HK-2 (cell line): ENCODE results near the gene NEDD4L.
A peak's percentile ranks its signal among the peaks of the same experiment; 100 is the strongest.

ENCODE experiments used
- DNase-seq: peaks from one replicate; pipeline ENCODE4 v3.0.0-alpha.2; 2018; ENCODE audit not compliant: unreplicated experiment

NEDD4L gene

DNA sequence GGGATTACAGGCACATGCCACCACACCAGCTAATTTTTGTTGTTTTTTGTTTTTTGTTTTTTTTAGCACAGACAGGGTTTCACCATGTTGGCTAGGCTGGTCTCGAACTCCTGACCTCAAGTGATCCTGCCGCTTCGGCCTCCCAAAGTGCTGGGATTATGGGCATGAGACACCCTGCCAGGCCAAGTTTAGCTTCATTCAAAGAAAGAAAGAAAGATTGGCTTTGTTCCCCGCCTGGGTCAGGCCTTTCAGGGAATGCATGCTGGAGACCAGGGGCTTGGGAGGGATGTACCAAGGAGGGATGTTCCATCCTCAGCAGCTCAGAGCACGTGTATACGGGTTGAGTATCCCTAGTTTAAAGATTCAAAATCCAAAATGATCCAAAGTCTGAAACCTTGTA lies 301.8 kb downstream of the NEDD4L start:
- no peak for DNase-seq

DNA sequence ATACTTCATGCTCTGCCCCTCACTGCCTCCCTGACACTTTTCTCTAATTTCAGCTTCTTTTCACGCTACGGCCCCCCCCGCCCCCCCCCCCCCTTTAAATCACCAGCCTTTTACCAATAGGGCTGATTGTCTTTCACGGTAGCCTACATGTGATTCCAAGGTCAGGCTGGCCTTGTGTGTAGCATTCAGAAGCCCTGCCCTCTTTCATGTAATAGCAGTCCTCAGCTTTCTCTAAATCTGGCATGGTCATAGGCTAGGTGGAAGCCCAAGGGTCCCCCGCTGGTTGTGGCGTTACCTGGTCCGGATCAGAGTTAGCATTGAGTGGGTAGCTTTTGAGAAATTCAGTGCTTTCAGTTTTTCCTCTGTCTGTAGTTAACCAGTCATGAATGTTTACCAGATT lies 303.1 kb downstream of the NEDD4L start:
- no peak for DNase-seq

DNA sequence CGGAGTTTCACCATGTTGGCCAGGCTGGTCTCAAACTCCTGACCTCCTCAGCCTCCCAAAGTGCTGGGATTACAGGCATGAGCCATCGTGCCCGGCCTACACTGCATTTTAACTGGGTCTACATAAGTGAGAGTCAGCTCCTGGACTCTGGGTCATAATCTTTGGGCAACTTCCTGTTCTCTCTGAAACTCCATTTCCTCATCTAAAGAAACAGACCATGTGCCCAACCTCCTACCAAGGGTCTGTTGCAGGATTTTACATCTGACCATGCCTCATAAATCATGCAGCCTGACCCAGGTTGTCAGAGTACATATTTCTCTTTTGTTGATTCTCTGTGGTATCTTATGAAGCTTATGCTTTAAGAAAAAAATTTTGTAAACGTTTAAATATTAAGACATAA lies 304.5 kb downstream of the NEDD4L start:
- DNase-seq, result no peak

DNA sequence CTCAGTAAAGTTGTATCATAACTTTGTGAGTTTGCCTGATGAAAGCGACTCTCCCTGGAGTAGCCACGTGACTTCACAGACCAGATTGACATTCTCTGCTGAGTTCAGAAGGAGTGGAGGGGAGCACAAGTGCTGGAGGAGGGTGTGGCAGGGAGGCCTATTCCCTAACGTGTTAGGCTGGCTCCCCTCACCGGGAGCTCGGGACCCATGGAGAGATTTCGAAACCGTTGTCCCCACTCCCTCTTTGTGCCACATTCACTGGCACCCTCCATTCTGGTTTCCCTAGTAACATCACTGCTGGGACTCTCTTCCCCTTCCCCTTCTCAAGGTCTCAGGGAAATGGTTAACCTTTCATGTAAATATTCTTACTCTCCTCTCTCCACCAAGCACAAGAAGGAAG lies 304.9 kb downstream of the NEDD4L start:
- DNase-seq, result no peak

DNA sequence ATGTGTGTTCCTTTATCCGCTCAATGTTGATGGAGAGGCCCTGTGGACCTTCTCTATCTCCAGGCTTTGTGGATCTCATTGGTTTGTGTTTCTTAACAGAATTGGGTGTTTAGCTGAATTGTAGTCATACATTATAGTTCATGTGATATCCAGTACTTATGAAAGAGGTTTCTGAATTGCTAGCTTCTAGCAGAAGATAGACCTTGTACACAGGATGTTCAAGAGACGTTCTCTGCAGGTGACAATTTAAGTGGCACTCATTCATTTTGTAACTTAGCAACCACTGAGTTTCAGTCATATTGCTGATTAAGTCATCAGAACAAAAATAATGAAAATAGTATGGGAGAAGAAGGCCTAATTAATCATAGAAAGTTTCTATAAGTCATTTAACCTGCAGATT lies 305.6 kb downstream of the NEDD4L start:
- no peak for DNase-seq

DNA sequence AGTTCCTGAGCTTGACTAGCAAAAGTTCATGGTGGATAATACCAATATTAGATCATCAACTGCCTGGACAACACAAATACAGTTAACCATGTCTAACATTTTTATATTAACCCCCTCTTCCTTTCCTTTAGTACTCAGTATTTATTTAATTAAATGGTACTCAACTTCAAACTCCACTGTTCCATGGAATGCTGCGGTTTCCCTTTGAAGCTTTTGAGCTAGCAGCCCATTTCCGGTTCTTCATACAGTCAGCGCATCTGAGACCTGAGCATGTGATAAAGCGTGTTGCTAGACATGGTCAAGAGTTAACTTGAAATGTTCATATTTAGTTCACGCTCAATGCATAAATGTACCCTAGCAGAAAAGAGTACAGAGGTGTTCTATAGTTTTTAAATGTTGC lies 306.5 kb downstream of the NEDD4L start:
- DNase-seq, result no peak

DNA sequence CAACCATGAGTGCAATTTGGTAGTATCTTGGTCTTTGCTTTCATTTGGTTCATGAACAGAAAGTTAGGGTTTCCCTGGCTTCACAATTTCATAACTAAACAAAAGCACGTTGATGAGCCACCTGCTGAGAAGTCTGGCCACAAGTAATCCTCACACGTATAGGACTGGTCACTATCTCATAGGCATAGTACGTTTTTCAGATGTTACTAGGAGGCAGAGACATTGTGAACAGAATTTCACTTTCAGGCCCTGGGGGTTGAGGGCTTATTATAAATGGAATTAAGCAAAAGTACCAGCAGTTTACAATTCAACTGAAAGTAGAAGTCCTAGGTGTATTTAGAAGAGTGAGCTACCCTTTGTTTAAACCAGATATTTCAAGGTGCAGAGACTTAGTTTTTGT lies 307.8 kb downstream of the NEDD4L start:
- DNase-seq, result no peak

DNA sequence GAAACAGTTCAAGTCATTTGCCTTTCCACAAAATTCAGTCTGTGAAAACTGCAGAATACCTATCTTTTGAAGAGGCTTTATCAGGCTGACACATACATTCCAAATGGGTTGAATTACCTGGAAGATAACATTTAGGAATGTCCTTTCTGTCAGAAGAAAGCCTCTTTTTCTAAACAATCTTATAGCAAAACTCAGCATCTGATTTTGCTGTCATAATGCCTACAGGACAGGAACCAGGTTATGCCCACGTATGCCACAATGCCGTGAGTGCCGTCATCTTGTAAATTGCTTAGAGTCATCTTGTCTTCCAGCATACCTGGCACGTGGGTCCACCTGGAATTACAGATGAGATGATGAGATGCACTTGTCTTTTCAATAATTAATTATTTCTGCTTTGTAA lies 309.6 kb downstream of the NEDD4L start:
- DNase-seq, result no peak

DNA sequence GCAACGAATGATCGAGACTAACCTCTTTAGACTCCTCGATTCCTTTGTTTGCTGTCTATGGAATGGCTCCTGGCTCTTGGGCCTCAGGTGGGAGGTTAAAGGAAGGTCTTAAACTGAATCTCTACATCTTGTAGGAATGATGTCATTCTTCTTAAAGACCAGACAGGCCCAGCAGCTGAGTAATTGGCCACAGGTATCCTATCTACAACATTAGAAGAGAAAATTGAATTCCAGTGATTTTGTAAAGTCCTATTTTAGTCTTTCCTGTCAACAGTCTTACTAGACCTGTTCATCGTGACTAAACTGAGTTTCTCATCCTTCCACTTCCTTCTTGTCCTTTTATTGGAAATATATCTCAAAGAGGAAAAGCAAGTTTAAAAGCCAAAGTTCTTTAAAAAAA lies 310.0 kb downstream of the NEDD4L start:
- DNase-seq, result no peak

DNA sequence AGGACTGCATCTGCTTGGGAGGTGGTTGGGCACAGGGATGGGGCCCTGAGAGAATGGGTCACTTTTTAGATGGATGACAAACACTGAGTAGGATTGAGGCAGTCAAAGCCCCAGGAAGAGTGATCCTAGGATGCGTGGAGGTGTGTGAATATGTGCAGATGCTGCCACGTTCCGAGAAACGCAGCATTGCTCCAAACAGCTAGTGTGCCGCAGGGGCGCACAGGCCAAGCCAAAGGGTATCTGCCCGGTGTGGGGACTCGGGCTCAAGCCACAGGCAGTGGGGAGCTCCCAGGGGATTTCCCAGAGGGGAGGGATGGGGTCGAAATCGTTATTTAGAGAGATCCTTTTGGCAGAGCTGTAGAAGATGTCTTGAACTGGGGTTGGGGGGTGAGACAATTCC lies 310.8 kb downstream of the NEDD4L start:
- DNase-seq, result no peak

DNA sequence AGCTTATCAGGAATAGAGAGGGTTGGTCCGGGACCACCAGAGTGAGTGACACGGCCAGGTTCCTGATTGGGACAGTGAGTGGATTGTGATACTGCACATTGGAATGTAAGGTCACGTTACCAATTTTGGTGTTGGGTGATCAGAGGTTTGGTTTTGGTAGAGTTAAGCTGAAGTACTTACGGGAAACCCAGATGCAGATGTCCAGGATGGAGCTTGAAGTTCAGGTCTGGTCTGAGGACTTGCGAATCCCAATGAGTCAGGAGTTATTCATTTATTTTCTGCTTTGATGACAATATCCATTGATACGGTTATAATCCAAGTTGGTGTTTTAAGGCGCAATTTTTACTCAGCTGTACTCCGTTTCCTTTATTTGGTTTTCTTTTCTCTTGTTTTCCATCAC lies 311.2 kb downstream of the NEDD4L start:
- no peak for DNase-seq

DNA sequence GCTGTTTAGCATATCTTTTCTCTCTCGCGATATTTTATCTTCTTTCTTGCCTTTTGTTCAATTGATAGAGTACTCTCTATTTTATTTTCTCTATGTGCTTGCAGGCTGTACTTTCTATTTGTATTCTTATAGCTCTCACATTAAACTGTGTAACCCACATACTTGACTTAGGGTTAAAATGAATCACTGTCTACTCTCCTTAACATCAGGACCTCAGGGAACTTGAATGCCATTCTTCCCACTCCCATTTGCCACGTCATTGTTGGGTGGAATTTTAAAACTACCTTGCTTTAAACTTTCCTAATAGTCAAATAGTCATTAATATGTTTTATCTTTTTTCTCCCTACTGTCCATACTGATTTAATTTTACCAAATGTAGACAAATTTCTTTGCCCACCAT lies 315.2 kb downstream of the NEDD4L start:
- no peak for DNase-seq

DNA sequence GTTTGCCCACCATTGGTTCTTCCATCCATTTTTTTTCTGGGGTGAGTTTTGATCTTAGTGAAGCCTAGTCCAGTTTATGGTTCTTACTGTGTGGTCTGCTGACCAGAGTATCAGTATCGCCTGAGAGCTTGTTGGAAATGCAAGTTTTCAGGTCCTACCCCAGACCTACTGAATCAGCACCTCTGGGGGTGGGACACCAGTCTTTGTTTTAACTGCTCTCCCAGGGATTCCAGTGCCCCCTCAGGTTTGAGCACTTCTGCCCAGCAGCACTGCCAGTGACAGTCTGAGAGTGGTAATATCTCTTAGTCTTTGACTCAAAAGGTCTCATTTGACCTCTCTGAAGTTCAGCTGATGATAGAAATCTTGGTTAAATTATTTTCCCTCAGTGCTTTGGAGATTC lies 315.6 kb downstream of the NEDD4L start:
- DNase-seq, result no peak

DNA sequence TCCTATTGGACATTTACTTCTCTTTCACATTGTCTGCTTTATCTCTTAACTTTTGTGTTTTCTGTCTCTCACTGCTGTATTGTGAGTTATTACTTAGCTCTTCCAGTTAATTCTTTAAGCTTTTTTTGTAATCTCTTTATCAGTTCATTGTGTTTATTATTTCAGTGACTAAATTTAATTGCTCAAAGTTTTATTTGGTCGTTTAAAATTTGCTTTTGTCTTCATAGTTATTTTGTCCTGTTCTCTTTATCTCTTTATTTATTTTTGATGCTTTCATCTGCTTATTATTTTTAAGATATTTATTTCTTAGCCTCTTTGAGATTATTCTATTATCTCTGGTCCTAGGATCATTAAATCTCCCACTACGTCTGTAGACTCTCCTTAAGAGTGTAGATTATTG lies 316.3 kb downstream of the NEDD4L start:
- DNase-seq, result no peak

DNA sequence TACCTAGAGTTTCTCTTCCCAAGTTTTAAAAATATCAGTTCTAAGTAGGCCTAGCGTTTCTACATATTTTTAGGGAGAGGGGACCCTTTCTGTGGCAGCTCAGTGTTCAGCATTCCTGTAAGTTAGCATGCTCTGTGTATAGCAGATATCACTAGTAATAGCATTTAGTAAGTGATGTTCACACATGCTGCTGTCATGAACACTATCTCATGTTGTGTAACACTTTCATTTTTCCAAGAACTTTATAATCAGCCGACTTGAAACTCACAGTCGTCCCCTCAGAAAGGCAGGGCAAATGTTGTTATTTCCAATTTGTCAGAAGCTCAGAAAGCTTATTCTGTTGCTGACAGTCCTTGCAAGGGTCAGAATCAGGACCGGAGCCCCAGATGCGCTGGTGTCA lies 317.2 kb downstream of the NEDD4L start:
- DNase-seq, result no peak

DNA sequence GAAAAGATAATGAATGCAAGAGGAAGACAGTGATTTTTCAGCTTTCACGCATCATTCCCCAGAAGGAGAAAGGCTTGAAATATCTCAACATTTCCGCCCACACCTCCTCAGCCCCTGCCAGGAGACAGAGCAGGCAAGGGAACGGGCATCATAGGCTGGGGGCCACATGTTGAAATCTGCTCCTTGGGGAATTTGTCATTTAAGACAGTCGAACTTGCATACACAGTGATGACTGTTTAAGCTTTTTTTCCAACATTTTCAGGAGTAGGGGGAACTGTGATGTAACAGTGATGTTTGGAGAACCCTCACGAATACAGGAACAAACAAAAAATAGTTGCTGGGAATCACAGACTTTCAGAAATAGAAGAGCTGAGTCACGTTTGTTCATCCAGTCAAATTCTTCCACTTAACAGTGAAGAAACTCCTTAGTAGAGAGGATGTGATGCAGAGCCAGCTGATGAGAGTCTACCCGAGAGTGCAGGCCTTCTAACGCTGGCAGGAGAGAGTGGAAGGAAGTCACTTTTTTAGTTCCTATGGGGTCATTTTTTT lies 318.1 kb downstream of the NEDD4L start:
- peak; percentile 19 for DNase-seq

DNA sequence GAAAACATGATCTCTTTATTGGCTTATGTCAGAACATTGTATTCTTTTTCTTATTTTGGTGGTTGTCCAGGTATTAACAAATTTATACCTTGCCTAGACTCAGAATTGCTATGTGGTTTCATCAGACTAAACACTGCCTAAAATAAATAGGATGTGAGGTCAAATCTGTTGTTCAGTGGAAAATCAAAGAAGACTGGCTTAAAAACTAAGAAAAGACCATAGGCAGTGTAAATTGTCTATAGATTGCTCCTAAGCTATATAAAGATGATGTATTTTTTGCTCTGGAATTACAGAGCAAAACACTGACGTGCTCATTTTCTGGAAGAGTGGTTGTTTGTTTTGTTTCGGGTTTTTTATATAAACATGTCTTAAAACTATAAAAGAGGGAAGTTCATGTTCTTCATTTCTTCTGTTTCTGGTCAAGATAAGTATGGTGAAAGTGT lies 318.8 kb downstream of the NEDD4L start:
- DNase-seq, result no peak

DNA sequence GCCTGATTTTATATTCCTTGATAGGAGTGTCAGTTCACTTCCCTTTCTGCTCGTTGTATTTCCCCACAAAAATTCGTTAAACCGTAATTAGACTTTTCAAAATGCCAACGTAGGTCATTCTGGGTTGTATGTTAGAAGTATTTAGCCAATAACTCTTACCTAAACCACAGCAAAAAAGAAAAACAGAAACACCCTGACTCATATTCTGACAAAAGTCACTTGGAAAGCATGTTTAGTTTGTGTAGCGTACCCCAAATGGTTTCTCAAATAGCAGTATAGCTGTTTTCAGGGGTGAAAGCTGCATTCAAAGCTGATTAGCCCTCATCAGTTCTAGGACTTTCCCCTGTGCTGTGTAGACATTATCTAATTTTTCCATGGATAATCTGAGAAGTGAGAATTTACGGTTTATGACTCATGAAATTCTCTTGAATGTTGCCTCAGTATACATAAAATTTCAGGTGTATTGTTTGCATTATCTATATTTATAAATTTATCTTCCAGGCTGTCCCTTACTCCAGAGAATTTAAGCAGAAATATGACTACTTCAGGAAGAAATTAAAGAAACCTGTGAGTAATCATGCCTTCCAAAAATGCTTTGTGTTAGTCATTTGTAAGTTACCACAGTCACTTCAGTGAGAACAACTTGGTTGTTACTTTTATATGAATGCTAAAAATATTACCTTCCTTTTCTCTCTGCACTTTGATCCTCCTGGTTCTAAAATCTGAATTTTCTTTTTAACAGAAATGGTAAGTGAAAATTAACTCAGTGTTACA lies 319.9 kb downstream of the NEDD4L start:
- no peak for DNase-seq

DNA sequence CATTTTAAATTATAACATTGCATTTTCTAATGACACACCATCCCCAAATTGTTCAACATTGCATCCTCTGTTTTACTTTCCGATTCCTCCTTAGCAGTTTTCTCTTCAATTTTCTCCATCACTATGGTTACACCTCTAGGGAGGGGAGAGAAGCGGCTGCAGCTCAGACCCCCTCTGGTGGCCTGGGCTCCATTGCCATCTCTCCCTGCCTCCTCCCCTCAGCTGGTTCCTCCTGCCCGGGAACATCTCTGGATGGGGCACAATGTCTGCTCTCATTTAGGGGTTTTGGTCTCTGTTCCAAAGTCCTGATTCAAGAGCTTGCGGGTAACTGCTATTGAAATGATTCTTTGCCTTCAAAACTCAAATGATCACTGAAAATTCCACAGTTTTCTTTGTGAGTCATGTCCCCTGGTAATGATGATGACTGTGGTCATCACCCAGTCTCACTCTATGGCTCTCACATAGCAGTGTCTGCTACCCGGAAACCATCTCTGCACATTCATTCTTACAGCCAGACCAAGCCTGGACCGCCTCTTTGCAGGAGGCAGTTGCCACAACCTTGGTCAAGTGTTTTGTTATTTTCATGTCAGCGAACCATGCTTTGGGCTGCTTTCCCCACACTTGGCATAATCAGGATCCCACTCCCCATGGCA lies 321.0 kb downstream of the NEDD4L start:
- no peak for DNase-seq

DNA sequence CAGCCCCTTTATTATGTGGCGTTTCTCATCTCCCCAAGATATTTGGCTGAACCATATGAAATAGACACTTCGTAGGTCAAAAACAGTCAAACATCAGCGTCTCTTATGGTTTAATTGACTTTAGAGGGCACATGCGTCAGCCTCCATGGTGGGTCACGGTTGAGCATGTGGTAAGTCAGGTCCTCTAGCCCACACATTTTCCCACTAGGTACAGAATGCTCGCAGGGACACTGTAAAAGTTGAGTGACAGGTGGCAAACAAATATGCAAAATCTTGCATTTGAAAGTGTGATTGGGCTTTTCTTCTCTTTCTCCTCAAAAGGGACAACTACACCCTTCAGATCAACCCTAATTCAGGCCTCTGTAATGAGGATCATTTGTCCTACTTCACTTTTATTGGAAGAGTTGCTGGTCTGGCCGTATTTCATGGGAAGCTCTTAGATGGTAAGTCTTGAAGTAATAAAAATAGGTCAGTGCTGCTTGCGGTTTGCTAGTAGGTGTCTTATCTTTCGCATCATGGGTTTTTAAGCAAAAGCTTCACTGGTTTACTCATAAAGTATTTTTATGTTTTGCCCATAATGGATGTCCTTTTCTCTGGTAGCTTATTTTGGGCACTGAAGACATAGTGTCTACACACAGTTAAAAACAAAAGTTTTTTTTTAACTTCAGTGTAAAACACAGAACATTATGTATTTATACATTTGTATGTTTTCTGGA lies 323.6 kb downstream of the NEDD4L start:
- no peak for DNase-seq

DNA sequence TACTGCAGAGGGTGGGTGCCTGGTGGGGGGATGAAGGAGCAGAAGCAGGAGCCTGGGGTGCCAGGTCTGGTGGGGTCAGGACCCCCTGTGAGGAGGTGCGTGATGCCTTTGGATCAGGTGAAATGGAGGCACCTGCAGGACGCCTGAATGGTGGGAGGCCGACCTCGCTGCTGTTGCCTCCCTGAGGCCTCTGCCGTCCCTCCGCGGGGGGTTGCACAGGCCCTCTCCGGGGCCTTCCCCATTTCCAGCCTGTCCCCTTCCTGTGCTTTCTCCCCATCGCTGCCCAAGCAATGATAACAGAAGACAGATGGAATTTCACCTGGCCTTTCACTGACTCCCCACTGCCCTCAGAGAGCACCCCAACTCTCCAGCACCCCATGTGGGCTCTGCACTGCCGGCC lies 325.6 kb downstream of the NEDD4L start:
- DNase-seq, result no peak

DNA sequence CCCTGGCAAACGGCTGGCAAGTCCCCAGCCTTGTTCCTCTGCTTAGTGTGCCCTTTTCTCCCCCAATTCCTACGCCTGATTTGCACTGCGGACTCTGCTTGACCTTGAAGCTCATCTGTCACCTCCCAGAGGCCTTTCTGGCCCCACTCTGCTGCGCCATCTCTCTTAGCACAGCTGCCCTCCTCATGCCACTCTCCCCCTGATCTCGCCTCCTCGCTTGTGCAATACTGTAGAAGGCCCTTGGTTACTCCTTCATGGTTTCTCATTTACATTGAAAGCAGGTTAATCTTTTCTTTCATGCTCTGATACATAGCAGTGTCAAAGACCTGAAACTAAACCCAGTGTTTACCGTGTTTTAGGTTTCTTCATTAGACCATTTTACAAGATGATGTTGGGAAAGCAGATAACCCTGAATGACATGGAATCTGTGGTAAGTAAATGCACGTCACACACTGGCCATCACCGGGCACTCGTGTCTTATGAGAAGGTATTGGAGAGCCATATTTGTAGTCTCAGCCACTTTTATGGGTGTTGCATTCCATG lies 326.1 kb downstream of the NEDD4L start:
- DNase-seq, result no peak
